PFSK-1 (cell line): ENCODE measurements around the gene TMEM40.

ENCODE experiments used
- FOXP2 ChIP-seq: optimal IDR thresholded peaks from 2 replicates; pipeline ENCODE3; 2011; ENCODE audit warnings: borderline replicate concordance, control low read depth, inconsistent platforms; ENCODE audit not compliant: insufficient read depth; ENCODE audit errors: extremely low read length, extremely low read depth
- POLR2AphosphoS5 ChIP-seq: IDR thresholded peaks from 2 replicates; pipeline ENCODE4 v1.6.1; 2012; ENCODE audit warnings: low read depth, mild to moderate bottlenecking, control low read depth, low read length, moderate library complexity
- SIN3A ChIP-seq: IDR thresholded peaks from 2 replicates; pipeline ENCODE4 v1.6.1; 2012; ENCODE audit warnings: mild to moderate bottlenecking, low read length, moderate library complexity, borderline replicate concordance; ENCODE audit not compliant: insufficient read depth
- TAF1 ChIP-seq: IDR thresholded peaks from 2 replicates; pipeline ENCODE4 v1.6.1; 2012; ENCODE audit warnings: low read length, control low read depth, borderline replicate concordance; ENCODE audit not compliant: insufficient read depth
- TF ChIP-seq, protein P1 (sequence below), 2 experiments: IDR thresholded peaks; 2 replicates each; pipeline versions ENCODE4 v1.6.1 to v1.8.0; 2011 to 2012; ENCODE audit warnings: low read depth in 2 of 2, low read length in 2 of 2, control low read depth in 1 of 2, inconsistent platforms in 1 of 2, mild to moderate bottlenecking in 1 of 2, moderate library complexity in 1 of 2; ENCODE audit not compliant: insufficient read depth in 1 of 2

The TMEM40 gene

DNA sequence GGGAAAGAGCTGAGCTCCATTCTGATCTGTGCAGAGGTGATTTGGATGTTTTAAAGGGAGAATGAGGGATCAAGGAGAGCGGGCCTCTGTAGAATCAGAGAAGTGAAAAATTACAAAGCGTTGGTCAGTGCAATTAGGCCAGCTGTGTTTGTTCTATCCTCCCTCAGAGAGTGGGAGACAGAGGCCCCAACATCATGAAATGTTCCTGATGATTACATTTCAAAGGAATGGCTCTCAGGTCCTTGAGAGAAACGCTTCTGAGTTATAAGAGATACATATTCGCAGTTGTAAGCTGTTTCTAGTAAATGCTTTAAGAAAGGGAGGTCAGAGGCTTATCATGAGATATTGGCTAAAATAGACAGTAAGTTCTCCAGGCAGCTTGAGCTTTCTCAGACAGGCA lies 21.7 kb upstream of the TMEM40 start:
- no peak for TF ChIP-seq SIN3A
- TF ChIP-seq, protein P1, sequence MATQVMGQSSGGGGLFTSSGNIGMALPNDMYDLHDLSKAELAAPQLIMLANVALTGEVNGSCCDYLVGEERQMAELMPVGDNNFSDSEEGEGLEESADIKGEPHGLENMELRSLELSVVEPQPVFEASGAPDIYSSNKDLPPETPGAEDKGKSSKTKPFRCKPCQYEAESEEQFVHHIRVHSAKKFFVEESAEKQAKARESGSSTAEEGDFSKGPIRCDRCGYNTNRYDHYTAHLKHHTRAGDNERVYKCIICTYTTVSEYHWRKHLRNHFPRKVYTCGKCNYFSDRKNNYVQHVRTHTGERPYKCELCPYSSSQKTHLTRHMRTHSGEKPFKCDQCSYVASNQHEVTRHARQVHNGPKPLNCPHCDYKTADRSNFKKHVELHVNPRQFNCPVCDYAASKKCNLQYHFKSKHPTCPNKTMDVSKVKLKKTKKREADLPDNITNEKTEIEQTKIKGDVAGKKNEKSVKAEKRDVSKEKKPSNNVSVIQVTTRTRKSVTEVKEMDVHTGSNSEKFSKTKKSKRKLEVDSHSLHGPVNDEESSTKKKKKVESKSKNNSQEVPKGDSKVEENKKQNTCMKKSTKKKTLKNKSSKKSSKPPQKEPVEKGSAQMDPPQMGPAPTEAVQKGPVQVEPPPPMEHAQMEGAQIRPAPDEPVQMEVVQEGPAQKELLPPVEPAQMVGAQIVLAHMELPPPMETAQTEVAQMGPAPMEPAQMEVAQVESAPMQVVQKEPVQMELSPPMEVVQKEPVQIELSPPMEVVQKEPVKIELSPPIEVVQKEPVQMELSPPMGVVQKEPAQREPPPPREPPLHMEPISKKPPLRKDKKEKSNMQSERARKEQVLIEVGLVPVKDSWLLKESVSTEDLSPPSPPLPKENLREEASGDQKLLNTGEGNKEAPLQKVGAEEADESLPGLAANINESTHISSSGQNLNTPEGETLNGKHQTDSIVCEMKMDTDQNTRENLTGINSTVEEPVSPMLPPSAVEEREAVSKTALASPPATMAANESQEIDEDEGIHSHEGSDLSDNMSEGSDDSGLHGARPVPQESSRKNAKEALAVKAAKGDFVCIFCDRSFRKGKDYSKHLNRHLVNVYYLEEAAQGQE (IDR thresholded peaks at IDR 0.05; ENCODE audit: insufficient read depth in 1 of 2, low read depth in 2 of 2, low read length in 2 of 2) = no peak
- no peak for TF ChIP-seq POLR2AphosphoS5
- no peak for TF ChIP-seq FOXP2
- TF ChIP-seq TAF1 = no peak

GRCh38 chr3:12777171-12777570 lies 18.1 kb upstream of the TMEM40 start:
- no peak for TF ChIP-seq POLR2AphosphoS5

GRCh38 chr3:12775226-12775625 lies 16.2 kb upstream of the TMEM40 start:
- TF ChIP-seq TAF1 = no peak
- TF ChIP-seq POLR2AphosphoS5 = no peak
- TF ChIP-seq, protein P1 (IDR thresholded peaks at IDR 0.05; ENCODE audit: insufficient read depth in 1 of 2, low read depth in 2 of 2, low read length in 2 of 2) = no peak
- TF ChIP-seq SIN3A = no peak
- TF ChIP-seq FOXP2 = no peak

DNA sequence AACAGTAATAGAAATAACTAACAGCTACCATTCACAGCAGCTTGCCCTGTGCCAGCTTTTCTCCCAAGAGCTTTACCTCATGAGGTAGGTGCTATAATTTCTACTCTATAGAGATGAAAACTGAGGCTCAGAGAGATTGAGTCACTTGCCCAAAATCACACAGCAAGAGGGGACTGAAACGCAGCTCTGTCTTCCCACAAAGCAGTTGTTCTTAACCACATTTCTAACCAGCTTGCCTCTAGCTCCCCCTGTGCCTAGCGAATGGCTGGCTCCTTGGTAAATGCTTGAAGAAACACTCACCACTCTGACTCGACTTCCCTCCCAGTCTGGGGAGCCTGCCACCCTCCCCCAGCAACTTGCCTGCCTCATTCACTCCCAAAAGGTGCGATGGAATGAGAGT lies 15.6 kb upstream of the TMEM40 start:
- TF ChIP-seq FOXP2 (no peak), POLR2AphosphoS5 (no peak), SIN3A (no peak), TAF1 (no peak)
- TF ChIP-seq, protein P1 (IDR thresholded peaks at IDR 0.05; ENCODE audit: insufficient read depth in 1 of 2, low read depth in 2 of 2, low read length in 2 of 2) = no peak

- no peak for TF ChIP-seq POLR2AphosphoS5
- TF ChIP-seq, protein P1 (IDR thresholded peaks at IDR 0.05; ENCODE audit: insufficient read depth in 1 of 2, low read depth in 2 of 2, low read length in 2 of 2) = no peak
- TF ChIP-seq FOXP2 = no peak
- no peak for TF ChIP-seq TAF1
- no peak for TF ChIP-seq SIN3A
Measured at GRCh38 chr3:12773710-12774086, 14.6 kb upstream of the TMEM40 start.
